ENCODE measurements around the gene SIX2.
"Not testable (repeated sequence)": the region's sequence is repeated elsewhere in the genome, so short reads cannot be mapped to it uniquely, and the experiment has no call there.

The SIX2 gene

DNA sequence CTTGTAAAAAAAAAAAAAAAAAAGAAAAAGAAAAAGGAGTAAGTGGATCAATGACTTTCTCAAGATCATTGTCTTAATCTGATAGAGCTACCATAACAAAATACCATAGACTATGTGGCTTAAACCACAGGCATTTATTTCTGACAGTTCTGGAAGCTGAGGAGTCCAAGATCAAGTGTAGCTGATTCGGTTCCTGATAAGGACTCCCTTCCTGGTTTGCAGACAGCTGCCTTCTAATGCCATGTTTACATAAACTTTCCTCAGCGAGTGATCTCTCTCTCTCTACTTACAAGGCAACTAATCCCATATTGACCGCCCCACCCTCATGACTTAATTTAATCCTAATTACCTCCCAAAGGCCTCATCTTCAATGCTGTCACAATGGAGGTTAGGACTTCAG is 36.5 kb upstream of the SIX2 start:
- DNase-seq (ENCODE audit: extremely low read depth, low read depth) = no peak
- no peak for TF ChIP-seq CTCF (IDR thresholded peaks at IDR 0.05; ENCODE audit: low read depth, low read length)

DNA sequence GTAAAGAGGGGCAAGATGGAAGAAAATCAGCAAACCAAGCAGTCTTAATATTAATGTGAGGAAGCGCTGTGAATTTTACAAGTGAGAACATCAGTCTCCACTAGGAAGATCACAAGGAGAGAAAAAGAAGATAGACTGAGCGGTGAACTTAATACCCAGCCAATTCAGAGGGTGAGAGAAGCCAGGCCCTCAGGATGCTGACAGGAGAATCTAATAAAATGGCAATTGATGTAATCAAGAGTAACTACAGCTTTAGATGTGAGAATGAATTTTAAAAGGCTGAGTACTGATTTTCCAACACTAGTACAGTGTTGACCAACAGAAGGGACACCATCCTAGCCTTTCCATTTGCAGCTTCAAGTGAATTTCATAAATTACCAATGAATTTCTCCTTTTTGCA is 35.7 kb upstream of the SIX2 start:
- DNase-seq (ENCODE audit: extremely low read depth, low read depth) = no peak
- no peak for TF ChIP-seq CTCF (IDR thresholded peaks at IDR 0.05; ENCODE audit: low read depth, low read length)

DNA sequence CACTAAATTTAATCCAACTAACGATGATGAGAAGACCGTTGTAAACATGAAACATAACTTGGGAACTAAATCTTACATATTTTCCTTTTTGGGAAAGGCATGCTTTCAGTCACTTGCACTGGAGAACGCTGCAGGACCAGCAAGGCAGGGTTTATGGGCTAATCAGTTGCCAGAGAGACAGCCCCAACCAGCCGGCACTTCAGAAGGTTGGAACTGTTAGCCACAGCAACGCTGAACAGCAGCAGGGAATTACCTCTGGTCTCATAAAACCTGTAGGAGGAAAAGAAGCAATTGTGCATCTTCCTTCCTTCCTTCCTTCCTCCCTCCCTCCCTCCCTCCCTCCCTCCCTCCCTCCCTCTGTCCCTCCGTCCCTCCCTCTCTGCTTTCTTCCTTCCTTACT is 33.9 kb upstream of the SIX2 start:
- no peak for DNase-seq (ENCODE audit: extremely low read depth, low read depth)
- TF ChIP-seq CTCF (IDR thresholded peaks at IDR 0.05; ENCODE audit: low read depth, low read length) = no peak; the same call in 1 of the 2 replicates

GRCh38 chr2:45042401-45042800 is 33.1 kb upstream of the SIX2 start:
- DNase-seq (ENCODE audit: extremely low read depth, low read depth) = no peak
- TF ChIP-seq CTCF (IDR thresholded peaks at IDR 0.05; ENCODE audit: low read depth, low read length) = no peak

DNA sequence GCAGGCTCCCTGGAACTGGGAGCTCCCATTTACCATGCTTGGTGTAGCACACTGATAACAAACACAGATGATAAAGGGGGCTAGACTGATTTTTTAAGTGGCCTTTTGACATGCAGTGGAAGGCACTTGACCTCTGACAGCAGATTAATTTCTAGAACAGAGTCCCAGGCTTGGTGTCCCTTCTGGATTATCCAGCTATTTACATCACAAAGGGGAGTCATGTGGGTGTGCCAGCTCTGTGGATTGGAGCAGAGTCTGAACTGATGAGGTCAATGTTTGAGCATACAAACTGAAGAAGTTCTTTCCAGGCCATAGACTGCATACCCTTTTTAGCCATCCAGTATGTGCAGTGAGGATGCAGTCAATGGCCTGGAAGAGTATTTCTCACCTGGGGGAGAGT is 31.5 kb upstream of the SIX2 start:
- DNase-seq (ENCODE audit: extremely low read depth, low read depth) = no peak
- no peak for TF ChIP-seq CTCF (IDR thresholded peaks at IDR 0.05; ENCODE audit: low read depth, low read length)

- DNase-seq (ENCODE audit: extremely low read depth, low read depth) = not testable (repeated sequence)
Measured at GRCh38 chr2:45039804-45040203, 30.6 kb upstream of the SIX2 start.

DNA sequence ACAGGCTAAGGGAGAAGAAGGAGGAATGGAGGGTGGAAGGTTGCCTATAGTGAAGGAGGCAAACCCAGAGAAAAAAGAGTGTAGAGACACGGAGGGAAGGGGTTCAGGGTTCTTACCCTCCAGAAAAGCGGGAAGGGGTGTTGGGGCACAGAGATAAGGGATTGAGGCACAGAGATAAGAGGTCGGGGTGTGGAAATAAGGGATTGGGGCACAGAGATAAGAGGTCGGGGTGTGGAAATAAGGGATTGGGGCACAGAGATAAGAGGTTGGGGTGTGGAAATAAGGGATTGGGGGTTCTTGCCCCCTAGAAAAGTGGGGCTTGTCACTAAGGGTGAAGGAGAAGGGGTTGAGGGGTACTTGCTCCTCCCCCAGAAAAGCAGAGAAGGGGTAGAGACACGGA is 29.6 kb upstream of the SIX2 start:
- DNase-seq (ENCODE audit: extremely low read depth, low read depth) = not testable (repeated sequence)

GRCh38 chr2:45033302-45033701 is 24.1 kb upstream of the SIX2 start:
- no peak for TF ChIP-seq CTCF (IDR thresholded peaks at IDR 0.05; ENCODE audit: low read depth, low read length)
- DNase-seq (ENCODE audit: extremely low read depth, low read depth) = no peak

DNA sequence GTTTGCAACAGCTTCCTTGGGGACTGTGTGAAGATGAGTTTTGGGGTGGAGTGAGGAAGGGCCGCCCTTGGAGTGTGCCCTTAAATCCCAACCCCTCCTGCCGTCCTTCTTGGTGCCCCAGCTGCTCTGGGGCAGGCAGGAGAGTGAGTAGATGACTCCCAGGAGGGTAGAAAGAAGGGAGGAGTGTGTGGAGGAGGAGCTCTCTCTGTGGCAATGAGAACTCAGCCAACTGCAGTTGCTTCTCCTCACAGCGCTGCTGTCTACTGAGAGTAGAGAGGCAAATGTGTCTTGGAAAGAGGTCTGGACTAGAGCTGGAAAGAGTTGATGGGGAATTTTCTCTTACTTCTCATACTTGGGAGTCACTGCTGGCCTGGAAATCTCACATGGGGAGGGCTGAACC is 21.8 kb upstream of the SIX2 start:
- no peak for DNase-seq (ENCODE audit: extremely low read depth, low read depth)
- no peak for TF ChIP-seq CTCF (IDR thresholded peaks at IDR 0.05; ENCODE audit: low read depth, low read length)
